HG03280 (cell line): ENCODE results near the gene NDUFB1.

Experiments used
- ATAC-seq: cut with Tn5 transposase; IDR thresholded peaks from one replicate; pipeline ENCODE4 v1.9.1; 2021; ENCODE audit warnings: mild to moderate bottlenecking, moderate library complexity; ENCODE audit not compliant: unreplicated experiment

The NDUFB1 gene

DNA sequence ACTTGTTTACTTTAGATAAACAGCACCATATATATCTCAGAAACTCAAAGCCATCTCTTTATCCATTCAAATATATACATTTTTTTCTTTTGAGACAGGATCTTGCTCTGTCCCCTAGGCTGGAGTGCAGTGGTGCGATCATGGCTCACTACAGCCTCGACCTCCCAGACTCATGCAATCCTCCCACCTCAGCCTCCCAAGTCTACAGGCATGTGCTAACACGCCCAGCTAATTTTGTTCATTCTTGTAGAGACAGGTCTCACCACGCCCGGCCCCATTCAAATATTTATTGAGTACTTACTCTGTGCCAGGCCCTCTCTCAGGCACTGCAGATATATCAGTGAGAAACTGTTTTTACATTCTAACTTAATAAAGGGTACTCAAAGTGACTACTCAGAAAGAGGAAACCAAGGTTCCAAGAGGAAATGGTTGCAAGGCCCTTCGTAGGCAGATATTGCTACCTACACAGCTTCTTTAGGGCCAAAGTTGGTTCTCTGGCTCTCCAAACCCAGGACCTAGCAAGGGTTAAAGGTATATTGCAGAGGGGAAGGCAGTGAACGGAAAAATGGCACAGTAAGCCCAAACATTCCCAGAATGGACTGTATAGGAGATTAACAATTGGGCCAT lies 18.0 kb downstream of the NDUFB1 start:
- ATAC-seq = no peak

DNA sequence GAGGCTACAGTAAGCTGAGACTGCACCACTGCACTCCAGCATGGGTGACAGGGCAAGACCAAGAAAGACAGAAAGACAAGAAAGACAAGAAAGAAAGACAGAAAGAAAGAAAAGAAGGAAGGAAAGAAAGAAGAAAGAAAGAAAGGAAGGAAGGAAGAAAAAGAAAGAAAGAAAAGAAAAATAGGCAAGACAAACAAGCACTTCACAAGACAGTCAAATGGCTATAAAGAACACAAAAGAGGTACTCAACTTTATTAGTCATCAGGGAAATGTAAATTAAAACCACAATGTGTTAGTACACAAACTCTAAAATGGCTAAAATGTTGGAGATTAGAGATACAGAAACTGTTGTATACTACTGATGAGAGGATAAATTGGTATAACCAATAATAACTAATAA lies 21.7 kb downstream of the NDUFB1 start:
- no peak for ATAC-seq

DNA sequence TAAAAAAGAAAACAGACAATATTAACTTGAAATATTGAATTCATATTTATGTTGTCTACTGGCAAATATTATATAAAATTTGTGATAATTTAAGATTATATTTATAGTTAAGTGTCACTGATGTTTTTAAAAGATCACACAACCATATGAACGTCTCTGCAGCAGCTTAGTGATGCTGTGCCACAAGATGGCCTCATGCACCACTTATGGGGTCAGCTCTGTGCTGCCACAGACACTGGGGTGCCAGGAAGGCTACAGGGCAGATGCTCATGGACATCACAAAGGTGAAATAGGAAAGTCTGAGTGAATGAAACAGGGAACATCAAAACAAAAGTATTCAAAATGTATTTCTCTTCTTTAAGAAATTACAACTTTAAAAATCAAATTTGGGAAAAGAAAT lies 28.2 kb downstream of the NDUFB1 start:
- no peak for ATAC-seq

DNA sequence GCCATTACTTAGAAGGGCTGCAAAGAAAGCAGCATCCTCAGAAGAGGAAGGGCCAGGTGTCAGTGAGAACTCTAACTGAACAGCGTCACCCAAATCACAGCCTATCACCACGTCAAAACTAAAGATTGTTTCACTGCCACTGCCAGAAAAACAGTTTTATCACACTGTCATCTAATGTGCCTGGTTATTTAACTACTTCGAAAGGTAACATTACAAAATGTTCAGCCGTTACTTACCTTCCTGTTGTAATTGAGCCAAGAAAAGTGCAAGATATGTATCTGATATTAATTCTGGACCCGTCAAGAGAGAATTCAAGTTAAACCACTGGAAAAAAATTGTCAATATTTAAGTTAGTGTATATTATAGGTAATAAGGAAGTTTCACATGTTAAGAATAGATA lies 33.0 kb downstream of the NDUFB1 start:
- no peak for ATAC-seq

DNA sequence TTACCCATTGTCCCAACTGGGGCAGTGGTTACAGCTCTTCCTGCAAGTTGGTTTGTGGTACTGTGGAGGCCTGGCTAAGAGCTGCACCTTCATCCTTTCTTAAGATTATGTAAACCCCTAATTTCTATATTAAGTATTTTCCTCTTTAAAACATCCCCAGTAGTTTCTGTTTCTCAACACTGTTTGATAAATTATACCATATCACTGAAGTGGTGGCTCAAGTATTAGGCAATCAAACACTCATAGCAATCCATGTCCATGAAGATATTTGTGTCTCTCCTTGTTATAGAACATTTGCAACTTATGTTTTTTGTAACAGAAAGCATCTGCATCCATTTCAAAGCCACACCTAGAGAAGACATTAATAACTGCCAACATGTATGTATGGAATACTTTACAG lies 47.0 kb downstream of the NDUFB1 start:
- no peak for ATAC-seq
